Neural cell (in vitro differentiated cells): ENCODE measurements around the gene SHBG. TPM values are rescaled to one million over a fixed set of nuclear protein-coding genes. Genes with fewer than 3 reads are reported as not detected.

Experiments used
- H2AFZ ChIP-seq: fragments of 200-600, 300-800 bp; sonication (generic), shearing (Covaris generic); 2 replicates; pipeline ENCODE4 v1.6.0; 2014; ENCODE audit warnings: low read depth, mild to moderate bottlenecking, antibody characterized with exemption, low read length, moderate library complexity
- H3F3A ChIP-seq: fragments of 200-600 bp; shearing (Covaris generic); 2 replicates; pipeline ENCODE4 v1.6.1; 2016; ENCODE audit warnings: mild to moderate bottlenecking, moderate library complexity, mixed read lengths, antibody characterized with exemption, low read length; ENCODE audit not compliant: insufficient read depth, poor library complexity, severe bottlenecking
- H3K27ac ChIP-seq: fragments of 200-600, 300-800 bp; sonication (generic), shearing (Covaris generic); 2 replicates; pipeline ENCODE4 v1.5.1; 2014; ENCODE audit warnings: mild to moderate bottlenecking, low read length, moderate library complexity
- H3K27me3 ChIP-seq: fragments of 300-800, 200-600 bp; sonication (generic), shearing (Covaris generic); 2 replicates; pipeline ENCODE4 v1.6.0; 2014; ENCODE audit warnings: mild to moderate bottlenecking, low read depth, low read length, moderate library complexity; ENCODE audit not compliant: insufficient read depth
- H3K36me3 ChIP-seq: fragments of 300-800, 200-600 bp; sonication (generic), shearing (Covaris generic); 2 replicates; pipeline ENCODE4 v1.5.1; 2014; ENCODE audit warnings: mild to moderate bottlenecking, antibody characterized with exemption, low read length, moderate library complexity; ENCODE audit not compliant: insufficient read depth
- H3K4me2 ChIP-seq: fragments of 300-800, 200-600 bp; sonication (generic), shearing (Covaris generic); 2 replicates; pipeline ENCODE4 v1.6.0; 2014; ENCODE audit warnings: mild to moderate bottlenecking, low read length
- H3K4me3 ChIP-seq: fragments of 300-800, 200-600 bp; sonication (generic), shearing (Covaris generic); 2 replicates; pipeline ENCODE4 v1.5.1; 2014; ENCODE audit warnings: mild to moderate bottlenecking, low read length, moderate library complexity
- H3K79me2 ChIP-seq: fragments of 200-600 bp; shearing (Covaris generic); replicated peaks from 2 replicates; pipeline ENCODE4 v1.6.0; 2014; ENCODE audit warnings: mild to moderate bottlenecking, low read length, moderate library complexity; ENCODE audit not compliant: insufficient read depth
- H3K9ac ChIP-seq: fragments of 300-800, 200-600 bp; sonication (generic), shearing (Covaris generic); 2 replicates; pipeline ENCODE4 v1.6.1; 2016; ENCODE audit warnings: mild to moderate bottlenecking, low read length, mixed read lengths
- H3K9me2 ChIP-seq: fragments of 200-600 bp; shearing (Covaris generic); 2 replicates; pipeline ENCODE4 v1.6.1; 2016; ENCODE audit warnings: mild to moderate bottlenecking, low read length, mixed read lengths; ENCODE audit not compliant: insufficient read depth
- H3K9me3 ChIP-seq: fragments of 200-600, 300-800 bp; sonication (generic), shearing (Covaris generic); 2 replicates; pipeline ENCODE4 v1.6.1; 2016; ENCODE audit warnings: mild to moderate bottlenecking, mixed run types, low read length, moderate library complexity, mixed read lengths
- H4K20me1 ChIP-seq: fragments of 200-600 bp; shearing (Covaris generic); 2 replicates; pipeline ENCODE4 v1.6.1; 2016; ENCODE audit warnings: mild to moderate bottlenecking, mixed run types; ENCODE audit not compliant: insufficient read depth
- EP300 ChIP-seq: fragments of 450-650 bp; conservative IDR thresholded peaks from 2 replicates; pipeline ENCODE4 v1.6.1; 2014; ENCODE audit warnings: antibody characterized with exemption, mild to moderate bottlenecking, moderate library complexity; ENCODE audit not compliant: poor library complexity, severe bottlenecking
- EZH2 ChIP-seq: fragments of 200-600, 300-800 bp; shearing (Covaris generic), sonication (generic); IDR thresholded peaks from 2 replicates; pipeline ENCODE4 v1.6.1; 2014; ENCODE audit warnings: antibody characterized with exemption, low read length, borderline replicate concordance, mild to moderate bottlenecking; ENCODE audit not compliant: insufficient read depth, poor library complexity, severe bottlenecking
- MXI1 ChIP-seq: fragments of 450-650 bp; conservative IDR thresholded peaks from 2 replicates; pipeline ENCODE4 v1.6.1; 2014; ENCODE audit warnings: antibody characterized with exemption, mild to moderate bottlenecking; ENCODE audit not compliant: poor library complexity, severe bottlenecking
- POLR2AphosphoS5 ChIP-seq: IDR thresholded peaks from 2 replicates; pipeline ENCODE4 v1.6.1; 2012
- RAD21 ChIP-seq: fragments of 450-650 bp; conservative IDR thresholded peaks from 2 replicates; pipeline ENCODE4 v1.6.1; 2014; ENCODE audit warnings: antibody characterized with exemption, mild to moderate bottlenecking, moderate library complexity
- REST ChIP-seq: IDR thresholded peaks from 2 replicates; pipeline ENCODE4 v1.6.1; 2012; ENCODE audit warnings: borderline replicate concordance
- SMC3 ChIP-seq: fragments of 450-650 bp; conservative IDR thresholded peaks from 2 replicates; pipeline ENCODE4 v1.6.1; 2014; ENCODE audit warnings: antibody characterized with exemption, mild to moderate bottlenecking, moderate library complexity; ENCODE audit not compliant: poor library complexity
- TAF1 ChIP-seq: IDR thresholded peaks from 2 replicates; pipeline ENCODE4 v1.6.1; 2012; ENCODE audit warnings: low read depth
- polyA plus RNA-seq: library from polyadenylated mRNA; depleted of rRNA; stranded (reverse); fragments of >200 nt; gene quantifications from 2 replicates; pipeline ENCODE4 v1.2.3, GENCODE V29; 2014
- TF ChIP-seq, protein P1 (sequence below): fragments of 450-650 bp; IDR thresholded peaks from 2 replicates; pipeline ENCODE4 v1.5.1; 2014; ENCODE audit warnings: antibody characterized with exemption, mild to moderate bottlenecking, moderate library complexity; ENCODE audit not compliant: poor library complexity, severe bottlenecking

Gene SHBG
- polyA plus RNA-seq, 1 donor from 2014 or later, result 0.90 TPM

- Histone ChIP-seq H3K79me2 (no peaks in the 10 kb centered on the region), H2AFZ (no peak overlapping the region), H3K27ac (peak overlapping the region; percentile 90), H3K4me3 (peak overlapping the region; percentile 69), H3K9me3 (no peaks in the 10 kb centered on the region), H4K20me1 (no peaks in the 10 kb centered on the region), H3F3A (no peaks in the 10 kb centered on the region), H3K9me2 (no peaks in the 10 kb centered on the region), H3K9ac (peak overlapping the region; percentile 78), H3K27me3 (no peaks in the 10 kb centered on the region), H3K36me3 (no peaks in the 10 kb centered on the region), H3K4me2 (no peak overlapping the region)
- no peak for TF ChIP-seq POLR2AphosphoS5
- TF ChIP-seq, protein P1, sequence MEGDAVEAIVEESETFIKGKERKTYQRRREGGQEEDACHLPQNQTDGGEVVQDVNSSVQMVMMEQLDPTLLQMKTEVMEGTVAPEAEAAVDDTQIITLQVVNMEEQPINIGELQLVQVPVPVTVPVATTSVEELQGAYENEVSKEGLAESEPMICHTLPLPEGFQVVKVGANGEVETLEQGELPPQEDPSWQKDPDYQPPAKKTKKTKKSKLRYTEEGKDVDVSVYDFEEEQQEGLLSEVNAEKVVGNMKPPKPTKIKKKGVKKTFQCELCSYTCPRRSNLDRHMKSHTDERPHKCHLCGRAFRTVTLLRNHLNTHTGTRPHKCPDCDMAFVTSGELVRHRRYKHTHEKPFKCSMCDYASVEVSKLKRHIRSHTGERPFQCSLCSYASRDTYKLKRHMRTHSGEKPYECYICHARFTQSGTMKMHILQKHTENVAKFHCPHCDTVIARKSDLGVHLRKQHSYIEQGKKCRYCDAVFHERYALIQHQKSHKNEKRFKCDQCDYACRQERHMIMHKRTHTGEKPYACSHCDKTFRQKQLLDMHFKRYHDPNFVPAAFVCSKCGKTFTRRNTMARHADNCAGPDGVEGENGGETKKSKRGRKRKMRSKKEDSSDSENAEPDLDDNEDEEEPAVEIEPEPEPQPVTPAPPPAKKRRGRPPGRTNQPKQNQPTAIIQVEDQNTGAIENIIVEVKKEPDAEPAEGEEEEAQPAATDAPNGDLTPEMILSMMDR, result no peak
- no peak for TF ChIP-seq EZH2
- TF ChIP-seq REST, result no peak
- no peak for TF ChIP-seq EP300
- no peak for TF ChIP-seq TAF1
- TF ChIP-seq RAD21, result no peak
- TF ChIP-seq SMC3, result no peak
- TF ChIP-seq MXI1, result no peak
These were observed 47.3 kb upstream of the SHBG start for GRCh38 chr17:7582396-7583252.

DNA sequence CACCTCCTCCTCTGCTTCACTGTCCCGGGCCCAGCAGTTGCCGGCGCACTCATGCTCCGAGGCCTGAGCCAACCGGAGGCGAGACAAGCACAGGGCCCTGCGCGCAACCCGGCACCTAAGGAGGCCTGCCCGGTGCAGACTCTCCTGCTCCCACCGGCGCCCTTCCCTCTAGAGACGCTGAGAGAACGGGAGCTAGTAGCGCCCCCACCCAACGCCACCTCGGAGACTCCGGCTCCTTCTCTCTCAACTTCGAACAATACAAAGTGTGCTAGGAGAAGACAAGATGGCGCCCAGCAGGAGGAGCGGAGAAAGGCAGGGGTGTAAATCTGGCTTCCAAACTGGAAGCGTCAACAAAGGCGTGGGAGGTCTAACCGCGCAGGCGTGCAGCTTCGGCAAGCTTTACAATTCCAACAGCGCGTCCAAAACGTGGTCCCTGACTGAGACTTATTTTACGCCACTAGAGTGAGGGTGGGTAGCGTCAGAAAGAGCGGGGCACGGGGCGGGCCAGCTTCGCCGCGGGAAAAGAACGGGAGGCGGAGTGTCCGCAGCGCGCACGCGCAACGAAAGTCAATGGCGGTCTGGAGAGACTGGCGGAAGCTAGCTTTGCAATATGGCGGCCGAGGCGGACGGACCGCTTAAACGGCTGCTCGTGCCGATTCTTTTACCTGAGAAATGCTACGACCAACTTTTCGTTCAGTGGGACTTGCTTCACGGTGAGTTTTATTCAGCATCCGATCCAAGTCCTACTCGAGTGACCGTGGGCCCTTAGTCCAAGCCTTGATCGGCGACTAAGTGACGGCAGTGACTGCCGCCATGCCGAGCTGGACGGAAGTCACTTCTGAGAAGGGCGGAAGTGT, 46.5 kb upstream of the SHBG start, which contains the start of gene MPDU1:
TSS of gene MPDU1 (plus strand) at position 600 of the 857 bp plus-strand sequence. CDS start at position 611, 11 bp downstream.
- Histone ChIP-seq H3K4me2 (peak within 1 kb of the TSS; percentile 52), H3K27ac (peak within 1 kb of the TSS; percentile 90), H3K9me3 (no peaks in the 10 kb centered on the region), H3K27me3 (no peaks in the 10 kb centered on the region), H3K9ac (peak within 1 kb of the TSS; percentile 78), H4K20me1 (no peaks in the 10 kb centered on the region), H3K9me2 (no peaks in the 10 kb centered on the region), H3K36me3 (no peaks in the 10 kb centered on the region), H3K4me3 (peak within 1 kb of the TSS; percentile 69), H3K79me2 (no peaks in the 10 kb centered on the region), H3F3A (no peaks in the 10 kb centered on the region), H2AFZ (peak within 1 kb of the TSS; percentile 7)
- TF ChIP-seq EP300 (no peak), RAD21 (no peak), REST (peak; percentile 94), TAF1 (peak; percentile 95), POLR2AphosphoS5 (peak; percentile 79), MXI1 (peak; percentile 98)
- TF ChIP-seq, protein P1, result peak; percentile 12
